GOT3 (cell line): Measurements from ENCODE around the gene HSD17B7.

Experiments
- DNase-seq: peaks from one replicate; lab custom pipeline; 2025; ENCODE audit warnings: mixed read lengths; lab: John Stamatoyannopoulos, UW

HSD17B7 gene

GRCh38 chr1:162856260-162856659 lies 65.8 kb downstream of the HSD17B7 start:
- no peak for DNase-seq

DNA sequence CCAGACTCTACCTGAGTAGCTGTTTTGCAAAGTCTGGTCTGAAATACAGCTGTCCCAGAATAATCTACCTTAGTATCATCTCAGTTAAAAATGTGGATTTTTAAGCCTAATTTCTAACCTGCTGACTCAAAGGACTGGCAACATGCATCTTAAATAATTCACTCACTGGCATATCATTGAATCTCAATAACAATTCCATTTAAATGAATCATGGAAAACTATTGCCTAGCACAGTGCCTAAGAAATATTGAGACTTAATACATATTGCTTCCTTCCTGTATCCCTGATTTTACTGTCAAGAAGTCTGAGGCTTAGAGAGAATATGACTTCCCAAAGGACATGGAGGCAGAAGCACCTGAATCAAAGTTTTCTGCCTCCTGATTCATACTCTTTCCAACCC lies 67.3 kb downstream of the HSD17B7 start:
- DNase-seq: no peak

- no peak for DNase-seq
Measured at GRCh38 chr1:162859191-162859590, 68.7 kb downstream of the HSD17B7 start.

DNA sequence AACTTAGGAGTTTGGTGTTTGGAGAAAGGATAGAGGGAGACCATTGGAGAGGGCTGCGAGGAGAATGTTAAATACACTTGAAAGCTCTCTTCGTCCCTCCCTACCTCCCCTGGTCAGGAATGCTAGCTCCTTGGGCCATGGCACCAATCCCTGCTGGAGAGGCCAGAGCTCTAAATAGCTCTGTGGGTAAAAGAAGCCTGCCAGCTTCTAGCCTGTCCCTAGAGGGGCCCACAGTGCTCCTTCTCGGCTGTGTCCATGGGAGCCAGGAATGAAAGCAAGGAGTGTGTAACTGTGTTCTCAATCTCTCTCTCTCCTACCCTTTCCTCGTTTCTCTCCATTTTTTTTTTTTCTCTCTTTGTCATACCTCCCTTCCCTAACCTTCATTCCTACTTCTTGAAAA lies 70.6 kb downstream of the HSD17B7 start, which contains the start of gene CCDC190:
TSS of gene CCDC190 (minus strand) at position 75 of the 400 bp plus-strand sequence. CDS start 1,529 bp downstream, outside the sequence.
- DNase-seq: no peak

- no peak for DNase-seq
Measured at GRCh38 chr1:162861625-162862024, 71.1 kb downstream of the HSD17B7 start.
